Transverse colon (tissue), 4 donors: ENCODE data around the gene HBZ. TPM values are rescaled to one million over a fixed set of nuclear protein-coding genes. Genes with fewer than 3 reads are reported as not detected.

Experiments
- DNase-seq: peaks from one replicate; pipeline ENCODE4 v3.0.0-alpha.2; 2019
- H3K27ac ChIP-seq, 4 donors: fragments of 200-600 bp; sonication (generic); 2 replicates each; pipeline ENCODE4 v1.5.1; 2016 to 2018; ENCODE audit warnings: inconsistent platforms in 4 of 4
- H3K27me3 ChIP-seq: fragments of 200-600 bp; sonication (generic); 2 replicates; pipeline ENCODE4 v1.5.1; 2017; ENCODE audit warnings: inconsistent platforms
- H3K36me3 ChIP-seq, 4 donors: fragments of 200-600 bp; sonication (generic); 2 replicates each; pipeline ENCODE4 v1.5.1; 2017 to 2019; ENCODE audit warnings: inconsistent platforms in 4 of 4
- H3K4me1 ChIP-seq, 4 donors: fragments of 200-600 bp; sonication (generic); 2 replicates each; pipeline ENCODE4 v1.5.1; 2017 to 2020; ENCODE audit warnings: inconsistent platforms in 4 of 4
- H3K4me3 ChIP-seq, 4 donors: fragments of 200-600 bp; sonication (generic); 1 replicate in 1 of 4; 2 replicates in 3 of 4; pipeline versions ENCODE4 v1.5.1 to v1.6.1; 2017 to 2019; ENCODE audit warnings: inconsistent platforms in 4 of 4
- H3K9me3 ChIP-seq, 2 donors: fragments of 200-600 bp; sonication (generic); 2 replicates each; pipeline ENCODE4 v1.5.1; 2017 to 2019; ENCODE audit warnings: inconsistent platforms in 2 of 2
- EP300 ChIP-seq: sonication (generic); formaldehyde crosslinking; IDR thresholded peaks from one replicate; pipeline ENCODE4 v1.6.1; 2017; ENCODE audit warnings: antibody characterized with exemption, low read depth
- POLR2A ChIP-seq: fragments of 450-650 bp; IDR thresholded peaks from one replicate; pipeline ENCODE4 v1.6.1; 2016; ENCODE audit warnings: antibody characterized with exemption, mild to moderate bottlenecking, moderate library complexity
- POLR2AphosphoS5 ChIP-seq, 3 donors: sonication (generic); formaldehyde crosslinking; IDR thresholded peaks; one replicate each; pipeline ENCODE4 v1.6.1; 2016; ENCODE audit warnings: antibody characterized with exemption in 3 of 3
- WGBS, 2 donors: methylation state at CpG; one replicate each; pipeline ENCODE4 v1.1.5; 2018; ENCODE audit warnings: low coverage in 1 of 2; 5-methylcytosine and 5-hydroxymethylcytosine counted together
- in situ Hi-C, 4 donors: fragments of 200-750 bp; cut with MboI; loops; one replicate each; pipeline versions ENCODE4 v1.15.0 to v1.15.1; 2017; ENCODE audit warnings: low sequenced_read_pairs in 3 of 4, low pct_ligation_motif_present in 1 of 4, low pct_unique_long_range_greater_than_20kb in 1 of 4
- intact Hi-C: fragments of 100-400 bp; cut with DNase I; formaldehyde crosslinking; loops from one replicate; pipeline ENCODE4 v1.15.1; 2023; ENCODE audit warnings: low total_unique reads
- total RNA-seq, 4 donors: library from RNA; depleted of rRNA; stranded (reverse); fragments of >200 nt; gene quantifications; one replicate each; pipeline ENCODE4 v1.1.0, GENCODE V29; 2016
- TF ChIP-seq, protein P1 (sequence below), 5 experiments: fragments of 200-600 bp in 3 of 5; fragments of 450-650 bp in 2 of 5; sonication (generic) in 3 of 5; IDR thresholded peaks; 1 replicate in 2 of 5; 2 replicates in 3 of 5; pipeline ENCODE4 v1.5.1; 2016 to 2017; ENCODE audit warnings: antibody characterized with exemption in 5 of 5, inconsistent platforms in 3 of 5, mild to moderate bottlenecking in 2 of 5, moderate library complexity in 1 of 5

The HBZ gene
- total RNA-seq, 4 donors from 2014 or later: not detected

DNA sequence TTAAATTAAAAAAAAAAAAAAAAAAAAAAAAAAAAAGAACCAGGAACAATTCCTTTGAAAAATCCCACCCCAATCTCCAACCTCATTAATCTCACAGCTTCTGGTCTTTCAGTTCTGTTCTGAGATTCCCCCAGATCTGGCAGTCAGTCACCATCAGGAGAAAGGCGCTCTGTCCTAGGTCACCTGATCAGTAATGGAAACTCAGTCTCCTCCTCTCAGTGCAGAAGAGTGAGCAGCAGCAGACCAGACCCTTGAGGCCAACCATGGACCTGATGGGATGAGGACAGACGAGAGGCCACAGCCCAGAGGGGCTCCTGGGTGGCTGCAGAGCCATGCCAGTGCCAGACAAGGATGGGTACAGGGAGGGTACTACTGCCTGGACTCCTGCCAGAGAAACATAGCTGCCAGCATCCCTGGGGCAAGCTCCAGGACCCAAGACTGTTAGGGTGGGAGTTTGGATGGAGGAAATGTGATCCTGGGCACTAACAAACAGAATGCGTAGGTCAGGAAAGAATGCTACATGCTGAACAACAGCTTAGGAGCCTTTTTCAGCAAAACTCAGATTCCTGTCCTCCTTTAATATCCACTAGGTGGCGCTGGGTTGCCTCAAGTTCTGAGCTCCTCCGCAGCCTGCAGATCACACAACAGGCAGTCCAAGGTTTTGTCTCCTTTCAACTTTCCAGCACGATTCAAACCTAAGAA is 45.7 kb upstream of the HBZ start:
- no peak overlapping the region for H3K27ac ChIP-seq
- H3K4me3 ChIP-seq: no peak overlapping the region
- intact Hi-C loops (loop anchor here (5.0 kb wide), 1 partner anchor 76 kb away; the partner anchor contains the start of gene HBQ1), in situ Hi-C loops (loop anchor here in 1 of 4 donors (5.0 kb wide), 1 partner anchor 76 kb away; the partner anchor contains the start of gene HBQ1)
- H3K9me3 ChIP-seq: no peaks in the 10 kb centered on the region
- no peak for TF ChIP-seq POLR2AphosphoS5 (IDR thresholded peaks at IDR 0.05)
- TF ChIP-seq, protein P1, sequence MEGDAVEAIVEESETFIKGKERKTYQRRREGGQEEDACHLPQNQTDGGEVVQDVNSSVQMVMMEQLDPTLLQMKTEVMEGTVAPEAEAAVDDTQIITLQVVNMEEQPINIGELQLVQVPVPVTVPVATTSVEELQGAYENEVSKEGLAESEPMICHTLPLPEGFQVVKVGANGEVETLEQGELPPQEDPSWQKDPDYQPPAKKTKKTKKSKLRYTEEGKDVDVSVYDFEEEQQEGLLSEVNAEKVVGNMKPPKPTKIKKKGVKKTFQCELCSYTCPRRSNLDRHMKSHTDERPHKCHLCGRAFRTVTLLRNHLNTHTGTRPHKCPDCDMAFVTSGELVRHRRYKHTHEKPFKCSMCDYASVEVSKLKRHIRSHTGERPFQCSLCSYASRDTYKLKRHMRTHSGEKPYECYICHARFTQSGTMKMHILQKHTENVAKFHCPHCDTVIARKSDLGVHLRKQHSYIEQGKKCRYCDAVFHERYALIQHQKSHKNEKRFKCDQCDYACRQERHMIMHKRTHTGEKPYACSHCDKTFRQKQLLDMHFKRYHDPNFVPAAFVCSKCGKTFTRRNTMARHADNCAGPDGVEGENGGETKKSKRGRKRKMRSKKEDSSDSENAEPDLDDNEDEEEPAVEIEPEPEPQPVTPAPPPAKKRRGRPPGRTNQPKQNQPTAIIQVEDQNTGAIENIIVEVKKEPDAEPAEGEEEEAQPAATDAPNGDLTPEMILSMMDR (IDR thresholded peaks at IDR 0.05): peak; percentile 73 to 83 (median 76)
- TF ChIP-seq EP300: no peak
- WGBS, 2 donors: 11 to 27% methylated on average over 3 to 6 of the region's 6 CpGs
- peak; percentile 46 for DNase-seq
- H3K27me3 ChIP-seq: no peaks in the 10 kb centered on the region
- peaks cover 0 to 2% (median 0%) of the 10 kb centered on the region in 4 donors for H3K4me1 ChIP-seq
- no peaks in the 10 kb centered on the region for H3K36me3 ChIP-seq

DNA sequence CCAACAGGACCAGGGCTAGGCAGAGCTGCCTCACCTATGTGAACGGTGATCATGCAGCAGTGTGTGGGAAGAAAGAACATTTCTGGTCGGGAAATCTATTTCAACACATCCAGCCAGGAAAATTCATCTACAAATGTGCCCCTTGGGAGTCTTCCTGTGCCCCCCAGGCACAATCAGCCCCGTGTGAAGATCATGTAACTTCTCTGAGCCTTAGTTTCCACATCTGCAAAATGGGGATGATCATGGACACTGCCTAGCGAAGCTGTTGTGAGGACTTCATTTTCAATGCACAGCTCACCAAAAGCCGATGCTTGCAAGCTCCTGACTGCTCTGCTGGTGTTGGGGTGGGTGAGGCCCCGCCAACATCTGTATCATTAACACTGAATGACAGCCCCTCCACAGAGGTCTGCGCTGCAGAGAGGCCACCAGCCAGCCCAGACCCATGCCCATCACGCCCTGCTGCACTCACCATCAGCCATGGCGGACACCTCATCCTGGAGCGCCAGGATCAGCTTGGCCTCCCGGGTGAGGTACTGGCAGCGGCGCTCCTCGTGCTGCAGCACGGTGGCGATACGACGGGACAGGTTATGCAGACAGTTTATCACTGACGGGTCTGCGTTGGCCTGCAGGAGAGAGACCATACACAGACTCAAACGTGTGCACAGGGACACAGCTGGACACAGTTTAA is 40.1 kb upstream of the HBZ start:
- H3K27me3 ChIP-seq: no peaks in the 10 kb centered on the region
- in situ Hi-C loops (no loop called here), intact Hi-C loops (no loop called here)
- TF ChIP-seq EP300 (no peak), POLR2A (no peak), POLR2AphosphoS5 (IDR thresholded peaks at IDR 0.05) (no peak)
- TF ChIP-seq, protein P1 (IDR thresholded peaks at IDR 0.05): no peak
- no peaks in the 10 kb centered on the region for H3K4me1 ChIP-seq
- no peak overlapping the region for H3K27ac ChIP-seq
- WGBS, 2 donors: 96 to 100% methylated on average over 2 to 21 of the region's 21 CpGs
- DNase-seq: no peak
- H3K9me3 ChIP-seq: no peaks in the 10 kb centered on the region
- H3K4me3 ChIP-seq: no peak overlapping the region
- H3K36me3 ChIP-seq: peaks cover 0 to 5% (median 0%) of the 10 kb centered on the region in 4 donors

DNA sequence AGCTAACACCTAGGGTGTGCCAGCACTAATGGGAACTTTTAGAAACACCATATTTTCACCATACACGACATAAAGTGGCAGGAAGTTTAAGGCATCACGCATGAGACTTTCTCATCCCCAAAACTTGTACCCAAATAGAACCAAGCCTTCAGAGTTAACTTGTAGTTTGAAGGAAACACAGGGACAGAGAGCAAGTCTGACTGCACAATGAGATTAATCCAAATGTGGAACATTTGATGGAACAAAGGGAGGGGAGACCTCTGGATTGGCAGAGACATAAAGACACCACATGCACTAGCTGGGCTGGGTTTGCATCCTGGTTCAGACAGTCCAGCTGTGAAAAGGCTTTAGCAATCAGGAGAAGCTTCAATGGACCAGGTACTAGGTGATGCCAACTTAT is 38.1 kb upstream of the HBZ start:
- Histone ChIP-seq H3K36me3 (peaks cover 0 to 5% (median 0%) of the 10 kb centered on the region in 4 donors), H3K9me3 (no peaks in the 10 kb centered on the region)
- 88% methylated on average over 2 of the region's 2 CpGs; no CpG with 5 or more reads in 1 of the 2 donors for WGBS, 2 donors

DNA sequence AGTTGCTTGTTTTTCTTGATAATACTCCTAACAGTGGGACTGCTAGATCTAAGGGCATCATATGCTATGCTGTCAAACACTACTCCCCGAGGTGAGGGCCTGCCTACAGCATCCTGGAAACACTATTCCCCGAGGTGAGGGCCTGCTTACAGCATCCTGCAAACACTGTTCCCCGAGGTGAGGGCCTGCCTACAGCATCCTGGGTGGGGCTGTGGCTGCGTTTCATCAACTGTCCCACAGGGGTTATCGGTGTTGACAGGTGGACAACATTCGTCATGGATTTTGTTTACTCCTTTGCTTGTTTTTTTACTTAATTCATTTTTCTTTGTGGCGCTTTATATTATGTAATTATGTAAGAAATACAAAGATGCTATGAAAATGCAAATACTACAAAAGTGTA is 36.4 kb upstream of the HBZ start:
- DNase-seq: no peak
- TF ChIP-seq, protein P1 (IDR thresholded peaks at IDR 0.05): no peak
- TF ChIP-seq POLR2A: no peak
- TF ChIP-seq EP300: no peak
- TF ChIP-seq POLR2AphosphoS5 (IDR thresholded peaks at IDR 0.05): no peak
- intact Hi-C loops (no loop called here), in situ Hi-C loops (no loop called here)
- Histone ChIP-seq H3K36me3 (peaks cover 0 to 5% (median 0%) of the 10 kb centered on the region in 4 donors), H3K27ac (no peak overlapping the region), H3K9me3 (no peaks in the 10 kb centered on the region), H3K4me3 (no peak overlapping the region), H3K4me1 (peaks cover 0 to 8% (median 4%) of the 10 kb centered on the region in 4 donors), H3K27me3 (no peaks in the 10 kb centered on the region)
- WGBS, 2 donors: 74% methylated on average over 2 to 7 of the region's 7 CpGs

More for the DNA sequence above, 38.1 kb upstream of the HBZ start:
- in situ Hi-C loops: no loop called here
- no peak overlapping the region for H3K27ac ChIP-seq
- DNase-seq: no peak
- peaks cover 0 to 8% (median 4%) of the 10 kb centered on the region in 4 donors for H3K4me1 ChIP-seq
- intact Hi-C loops: no loop called here
- no peaks in the 10 kb centered on the region for H3K27me3 ChIP-seq
- no peak for TF ChIP-seq POLR2A
- no peak overlapping the region for H3K4me3 ChIP-seq
